Measurements from ENCODE around the gene ZBED6.

The ZBED6 gene

GRCh38 chr1:203764105-203765028 is 31.1 kb upstream of the ZBED6 start:
- 100% methylated on average over 1 of the region's 3 CpGs; no CpG with 5 or more reads in 1 of the 2 experiments for WGBS, 2 experiments (ENCODE audit: insufficient coverage in 2 of 2)
- Histone ChIP-seq H3K36me3 (ENCODE audit: control insufficient read depth, insufficient read depth, low read length) (no peaks in the 10 kb centered on the region), H3K27ac (ENCODE audit: low read depth, low read length, severe bottlenecking) (no peak overlapping the region), H3K4me3 (ENCODE audit: extremely low read depth, insufficient read depth, low read length, poor library complexity, severe bottlenecking) (no peak overlapping the region), H3K9me3 (ENCODE audit: control insufficient read depth, low read length) (no peaks in the 10 kb centered on the region), H3K4me1 (ENCODE audit: control insufficient read depth, insufficient read depth, low read length, poor library complexity, severe bottlenecking) (no peaks in the 10 kb centered on the region)

GRCh38 chr1:203765029-203765837 is 30.2 kb upstream of the ZBED6 start, which contains the start of gene LAX1:
Gene LAX1, plus strand, starts transcription at chr1:203765183. Its CDS starts 383 bp downstream, at chr1:203765566.
- H3K36me3 ChIP-seq (ENCODE audit: control insufficient read depth, insufficient read depth, low read length) = no peaks in the 10 kb centered on the region
- H3K4me3 ChIP-seq (ENCODE audit: extremely low read depth, insufficient read depth, low read length, poor library complexity, severe bottlenecking) = no peak within 1 kb of the TSS
- no peaks in the 10 kb centered on the region for H3K9me3 ChIP-seq (ENCODE audit: control insufficient read depth, low read length)
- H3K4me1 ChIP-seq (ENCODE audit: control insufficient read depth, insufficient read depth, low read length, poor library complexity, severe bottlenecking) = no peaks in the 10 kb centered on the region
- WGBS, 2 experiments (ENCODE audit: insufficient coverage in 2 of 2) = 83 to 87% methylated on average over 14 to 15 of the region's 16 CpGs
- H3K27ac ChIP-seq (ENCODE audit: low read depth, low read length, severe bottlenecking) = no peak within 1 kb of the TSS

GRCh38 chr1:203768256-203768655 is 27.2 kb upstream of the ZBED6 start:
- no peaks in the 10 kb centered on the region for H3K9me3 ChIP-seq (ENCODE audit: control insufficient read depth, low read length)
- H3K27ac ChIP-seq (ENCODE audit: low read depth, low read length, severe bottlenecking) = no peak overlapping the region
- no peak overlapping the region for H3K4me3 ChIP-seq (ENCODE audit: extremely low read depth, insufficient read depth, low read length, poor library complexity, severe bottlenecking)
- H3K36me3 ChIP-seq (ENCODE audit: control insufficient read depth, insufficient read depth, low read length) = no peaks in the 10 kb centered on the region
- H3K4me1 ChIP-seq (ENCODE audit: control insufficient read depth, insufficient read depth, low read length, poor library complexity, severe bottlenecking) = no peaks in the 10 kb centered on the region
- WGBS, 2 experiments (ENCODE audit: insufficient coverage in 2 of 2) = 89 to 93% methylated on average over 4 of the region's 6 CpGs

- WGBS, 2 experiments (ENCODE audit: insufficient coverage in 2 of 2) = 89 to 95% methylated on average over 9 to 10 of the region's 15 CpGs
- H3K9me3 ChIP-seq (ENCODE audit: control insufficient read depth, low read length) = no peaks in the 10 kb centered on the region
- H3K36me3 ChIP-seq (ENCODE audit: control insufficient read depth, insufficient read depth, low read length) = no peaks in the 10 kb centered on the region
- no peaks in the 10 kb centered on the region for H3K4me1 ChIP-seq (ENCODE audit: control insufficient read depth, insufficient read depth, low read length, poor library complexity, severe bottlenecking)
- H3K4me3 ChIP-seq (ENCODE audit: extremely low read depth, insufficient read depth, low read length, poor library complexity, severe bottlenecking) = no peak overlapping the region
- H3K27ac ChIP-seq (ENCODE audit: low read depth, low read length, severe bottlenecking) = no peak overlapping the region
These were observed 25.7 kb upstream of the ZBED6 start for GRCh38 chr1:203769505-203770343.

- no peak overlapping the region for H3K4me3 ChIP-seq (ENCODE audit: extremely low read depth, insufficient read depth, low read length, poor library complexity, severe bottlenecking)
- WGBS, 2 experiments (ENCODE audit: insufficient coverage in 2 of 2) = 84 to 86% methylated on average over 6 of the region's 7 CpGs
- no peaks in the 10 kb centered on the region for H3K36me3 ChIP-seq (ENCODE audit: control insufficient read depth, insufficient read depth, low read length)
These were observed 23.5 kb upstream of the ZBED6 start for GRCh38 chr1:203771901-203772301.

GRCh38 chr1:203772836-203773235 is 22.6 kb upstream of the ZBED6 start:
- Histone ChIP-seq H3K36me3 (ENCODE audit: control insufficient read depth, insufficient read depth, low read length) (no peaks in the 10 kb centered on the region), H3K9me3 (ENCODE audit: control insufficient read depth, low read length) (no peaks in the 10 kb centered on the region), H3K4me3 (ENCODE audit: extremely low read depth, insufficient read depth, low read length, poor library complexity, severe bottlenecking) (no peak overlapping the region), H3K27ac (ENCODE audit: low read depth, low read length, severe bottlenecking) (no peak overlapping the region), H3K4me1 (ENCODE audit: control insufficient read depth, insufficient read depth, low read length, poor library complexity, severe bottlenecking) (no peaks in the 10 kb centered on the region)
- 80 to 100% methylated on average over 1 of the region's 1 CpG for WGBS, 2 experiments (ENCODE audit: insufficient coverage in 2 of 2)

More at GRCh38 chr1:203771901-203772301, 23.5 kb upstream of the ZBED6 start:
- no peak overlapping the region for H3K27ac ChIP-seq (ENCODE audit: low read depth, low read length, severe bottlenecking)
- no peaks in the 10 kb centered on the region for H3K4me1 ChIP-seq (ENCODE audit: control insufficient read depth, insufficient read depth, low read length, poor library complexity, severe bottlenecking)
- no peaks in the 10 kb centered on the region for H3K9me3 ChIP-seq (ENCODE audit: control insufficient read depth, low read length)

- Histone ChIP-seq H3K27ac (ENCODE audit: low read depth, low read length, severe bottlenecking) (no peak overlapping the region), H3K36me3 (ENCODE audit: control insufficient read depth, insufficient read depth, low read length) (no peaks in the 10 kb centered on the region), H3K9me3 (ENCODE audit: control insufficient read depth, low read length) (no peaks in the 10 kb centered on the region), H3K4me3 (ENCODE audit: extremely low read depth, insufficient read depth, low read length, poor library complexity, severe bottlenecking) (no peak overlapping the region), H3K4me1 (ENCODE audit: control insufficient read depth, insufficient read depth, low read length, poor library complexity, severe bottlenecking) (no peaks in the 10 kb centered on the region)
- 79 to 88% methylated on average over 3 to 4 of the region's 4 CpGs for WGBS, 2 experiments (ENCODE audit: insufficient coverage in 2 of 2)
These were observed 18.8 kb upstream of the ZBED6 start for GRCh38 chr1:203776636-203777035.

GRCh38 chr1:203777596-203777995 is 17.8 kb upstream of the ZBED6 start:
- H3K4me1 ChIP-seq (ENCODE audit: control insufficient read depth, insufficient read depth, low read length, poor library complexity, severe bottlenecking) = no peaks in the 10 kb centered on the region
- no peak overlapping the region for H3K27ac ChIP-seq (ENCODE audit: low read depth, low read length, severe bottlenecking)
- H3K9me3 ChIP-seq (ENCODE audit: control insufficient read depth, low read length) = no peaks in the 10 kb centered on the region
- no peak overlapping the region for H3K4me3 ChIP-seq (ENCODE audit: extremely low read depth, insufficient read depth, low read length, poor library complexity, severe bottlenecking)
- 85% methylated on average over 2 of the region's 3 CpGs; no CpG with 5 or more reads in 1 of the 2 experiments for WGBS, 2 experiments (ENCODE audit: insufficient coverage in 2 of 2)
- no peaks in the 10 kb centered on the region for H3K36me3 ChIP-seq (ENCODE audit: control insufficient read depth, insufficient read depth, low read length)

GRCh38 chr1:203778146-203778545 is 17.3 kb upstream of the ZBED6 start:
- H3K9me3 ChIP-seq (ENCODE audit: control insufficient read depth, low read length) = no peaks in the 10 kb centered on the region
- no peaks in the 10 kb centered on the region for H3K36me3 ChIP-seq (ENCODE audit: control insufficient read depth, insufficient read depth, low read length)
- H3K4me3 ChIP-seq (ENCODE audit: extremely low read depth, insufficient read depth, low read length, poor library complexity, severe bottlenecking) = no peak overlapping the region
- WGBS, 2 experiments (ENCODE audit: insufficient coverage in 2 of 2) = no CpG with 5 or more reads among the region's 3 CpGs
- no peaks in the 10 kb centered on the region for H3K4me1 ChIP-seq (ENCODE audit: control insufficient read depth, insufficient read depth, low read length, poor library complexity, severe bottlenecking)
- no peak overlapping the region for H3K27ac ChIP-seq (ENCODE audit: low read depth, low read length, severe bottlenecking)

GRCh38 chr1:203778789-203779188 is 16.6 kb upstream of the ZBED6 start:
- H3K36me3 ChIP-seq (ENCODE audit: control insufficient read depth, insufficient read depth, low read length) = no peaks in the 10 kb centered on the region
- no peaks in the 10 kb centered on the region for H3K4me1 ChIP-seq (ENCODE audit: control insufficient read depth, insufficient read depth, low read length, poor library complexity, severe bottlenecking)
- WGBS, 2 experiments (ENCODE audit: insufficient coverage in 2 of 2) = 91 to 97% methylated on average over 3 of the region's 4 CpGs
- no peak overlapping the region for H3K4me3 ChIP-seq (ENCODE audit: extremely low read depth, insufficient read depth, low read length, poor library complexity, severe bottlenecking)
- no peak overlapping the region for H3K27ac ChIP-seq (ENCODE audit: low read depth, low read length, severe bottlenecking)
- H3K9me3 ChIP-seq (ENCODE audit: control insufficient read depth, low read length) = no peaks in the 10 kb centered on the region

All from mesodermal cell (in vitro differentiated cells).